Testis (tissue), 3 donors: ENCODE results near the gene ADGRD1. TPM values are rescaled to one million over a fixed set of nuclear protein-coding genes. Genes with fewer than 3 reads are reported as not detected.

Experiments used
- DNase-seq: peaks from one replicate; pipeline ENCODE4 v3.0.0-alpha.2; 2019
- H3K27ac ChIP-seq, 2 donors: fragments of 200-600 bp; sonication (generic); one replicate each; pipeline ENCODE4 v1.5.1; 2019
- H3K27me3 ChIP-seq: fragments of 200-600 bp; sonication (generic); one replicate; pipeline ENCODE4 v1.5.1; 2019
- H3K36me3 ChIP-seq: fragments of 200-600 bp; sonication (generic); one replicate; pipeline ENCODE4 v1.5.1; 2017; ENCODE audit warnings: low read depth; ENCODE audit errors: missing control alignments
- H3K4me1 ChIP-seq: fragments of 200-600 bp; sonication (generic); one replicate; pipeline ENCODE4 v1.5.1; 2019
- H3K4me3 ChIP-seq, 2 donors: fragments of 200-600 bp; sonication (generic); one replicate each; pipeline ENCODE4 v1.5.1; 2017 to 2019
- H3K9me3 ChIP-seq: fragments of 200-600 bp; sonication (generic); one replicate; pipeline ENCODE4 v1.5.1; 2017
- POLR2A ChIP-seq: fragments of 450-650 bp; IDR thresholded peaks from one replicate; pipeline ENCODE4 v1.6.1; 2017; ENCODE audit warnings: antibody characterized with exemption, mild to moderate bottlenecking, moderate library complexity
- WGBS, 2 donors: methylation state at CpG; one replicate each; pipeline ENCODE4 v1.1.5; 2018; 5-methylcytosine and 5-hydroxymethylcytosine counted together
- intact Hi-C: fragments of 100-400 bp; cut with DNase I; formaldehyde crosslinking; loops from one replicate; pipeline ENCODE4 v1.15.1; 2023; ENCODE audit warnings: low total_unique reads
- polyA plus RNA-seq: library from polyadenylated mRNA; stranded (reverse); fragments of 350-450 nt; fragmentation: Illumina TruSeq; extraction: RNeasy Lipid Tissue Mini Kit (QIAGEN cat#74804); gene quantifications from one replicate; pipeline ENCODE4 v1.2.3, GENCODE V29; 2014; ENCODE audit warnings: low read depth, low replicate concordance; ENCODE audit not compliant: insufficient read depth
- total RNA-seq, 2 donors: library from RNA; depleted of rRNA; stranded (reverse); fragments of >200 nt; gene quantifications; one replicate each; pipeline ENCODE4 v1.2.3, GENCODE V29; 2016
- TF ChIP-seq, protein P1 (sequence below), 3 experiments: fragments of 450-650 bp in 2 of 3; fragments of 200-600 bp in 1 of 3; sonication (generic) in 1 of 3; IDR thresholded peaks; one replicate each; pipeline ENCODE4 v1.5.1; 2016 to 2019; ENCODE audit warnings: antibody characterized with exemption in 3 of 3, mild to moderate bottlenecking in 2 of 3, moderate library complexity in 1 of 3

ADGRD1 gene
- total and polyA plus RNA-seq, 3 donors from 2014 or later: 27.2 to 43.2 (median 42.8) TPM

- DNase-seq: no peak
- TF ChIP-seq, protein P1, sequence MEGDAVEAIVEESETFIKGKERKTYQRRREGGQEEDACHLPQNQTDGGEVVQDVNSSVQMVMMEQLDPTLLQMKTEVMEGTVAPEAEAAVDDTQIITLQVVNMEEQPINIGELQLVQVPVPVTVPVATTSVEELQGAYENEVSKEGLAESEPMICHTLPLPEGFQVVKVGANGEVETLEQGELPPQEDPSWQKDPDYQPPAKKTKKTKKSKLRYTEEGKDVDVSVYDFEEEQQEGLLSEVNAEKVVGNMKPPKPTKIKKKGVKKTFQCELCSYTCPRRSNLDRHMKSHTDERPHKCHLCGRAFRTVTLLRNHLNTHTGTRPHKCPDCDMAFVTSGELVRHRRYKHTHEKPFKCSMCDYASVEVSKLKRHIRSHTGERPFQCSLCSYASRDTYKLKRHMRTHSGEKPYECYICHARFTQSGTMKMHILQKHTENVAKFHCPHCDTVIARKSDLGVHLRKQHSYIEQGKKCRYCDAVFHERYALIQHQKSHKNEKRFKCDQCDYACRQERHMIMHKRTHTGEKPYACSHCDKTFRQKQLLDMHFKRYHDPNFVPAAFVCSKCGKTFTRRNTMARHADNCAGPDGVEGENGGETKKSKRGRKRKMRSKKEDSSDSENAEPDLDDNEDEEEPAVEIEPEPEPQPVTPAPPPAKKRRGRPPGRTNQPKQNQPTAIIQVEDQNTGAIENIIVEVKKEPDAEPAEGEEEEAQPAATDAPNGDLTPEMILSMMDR (IDR thresholded peaks at IDR 0.05): no peak
- no peak for TF ChIP-seq POLR2A
- no peaks in the 10 kb centered on the region for H3K9me3 ChIP-seq
- H3K4me1 ChIP-seq: no peaks in the 10 kb centered on the region
- intact Hi-C loops: no loop called here
- no peak overlapping the region for H3K27ac ChIP-seq
- H3K27me3 ChIP-seq: no peaks in the 10 kb centered on the region
- 63 to 80% methylated on average over 1 of the region's 1 CpG for WGBS, 2 donors
- H3K4me3 ChIP-seq: no peak overlapping the region
- H3K36me3 ChIP-seq: no peaks in the 10 kb centered on the region
These were observed 223.2 kb downstream of the ADGRD1 start for GRCh38 chr12:131176926-131177325.

- WGBS, 2 donors: 80 to 95% methylated on average over 1 of the region's 1 CpG
- H3K27ac ChIP-seq: no peak overlapping the region
- no peaks in the 10 kb centered on the region for H3K9me3 ChIP-seq
- H3K36me3 ChIP-seq: no peaks in the 10 kb centered on the region
- no peak overlapping the region for H3K4me3 ChIP-seq
- no peaks in the 10 kb centered on the region for H3K27me3 ChIP-seq
- H3K4me1 ChIP-seq: no peaks in the 10 kb centered on the region
- TF ChIP-seq, protein P1 (IDR thresholded peaks at IDR 0.05): no peak
- TF ChIP-seq POLR2A: no peak
- no peak for DNase-seq
- intact Hi-C loops: no loop called here
These were observed 223.9 kb downstream of the ADGRD1 start for GRCh38 chr12:131177599-131177998.

DNA sequence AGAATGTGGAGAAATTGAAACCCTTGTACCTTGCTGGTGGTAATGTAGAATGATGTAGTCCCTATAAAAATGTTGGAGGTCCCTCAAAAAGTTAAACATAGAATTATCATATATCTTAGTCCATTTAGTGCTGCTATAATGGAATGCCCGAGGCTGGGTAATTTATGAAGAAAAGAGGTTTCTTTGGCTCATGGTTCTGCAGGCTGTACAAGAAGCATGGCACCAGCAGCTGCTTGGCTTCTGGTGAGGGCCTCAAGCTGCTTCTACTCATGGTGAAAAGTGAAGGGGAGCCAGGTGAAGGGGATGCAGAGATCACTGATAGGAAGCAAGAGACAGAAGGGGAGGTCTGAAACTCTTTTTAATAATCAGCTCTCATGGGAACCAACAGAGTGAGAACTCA, 233.9 kb downstream of the ADGRD1 start:
- H3K27ac ChIP-seq: no peak overlapping the region
- no peak for DNase-seq
- H3K36me3 ChIP-seq: no peaks in the 10 kb centered on the region
- no peak for TF ChIP-seq POLR2A
- TF ChIP-seq, protein P1 (IDR thresholded peaks at IDR 0.05): no peak
- H3K9me3 ChIP-seq: no peaks in the 10 kb centered on the region
- no peak overlapping the region for H3K4me3 ChIP-seq
- intact Hi-C loops: no loop called here
- H3K4me1 ChIP-seq: no peaks in the 10 kb centered on the region
- no peaks in the 10 kb centered on the region for H3K27me3 ChIP-seq
- 94 to 100% methylated on average over 1 of the region's 1 CpG for WGBS, 2 donors

DNA sequence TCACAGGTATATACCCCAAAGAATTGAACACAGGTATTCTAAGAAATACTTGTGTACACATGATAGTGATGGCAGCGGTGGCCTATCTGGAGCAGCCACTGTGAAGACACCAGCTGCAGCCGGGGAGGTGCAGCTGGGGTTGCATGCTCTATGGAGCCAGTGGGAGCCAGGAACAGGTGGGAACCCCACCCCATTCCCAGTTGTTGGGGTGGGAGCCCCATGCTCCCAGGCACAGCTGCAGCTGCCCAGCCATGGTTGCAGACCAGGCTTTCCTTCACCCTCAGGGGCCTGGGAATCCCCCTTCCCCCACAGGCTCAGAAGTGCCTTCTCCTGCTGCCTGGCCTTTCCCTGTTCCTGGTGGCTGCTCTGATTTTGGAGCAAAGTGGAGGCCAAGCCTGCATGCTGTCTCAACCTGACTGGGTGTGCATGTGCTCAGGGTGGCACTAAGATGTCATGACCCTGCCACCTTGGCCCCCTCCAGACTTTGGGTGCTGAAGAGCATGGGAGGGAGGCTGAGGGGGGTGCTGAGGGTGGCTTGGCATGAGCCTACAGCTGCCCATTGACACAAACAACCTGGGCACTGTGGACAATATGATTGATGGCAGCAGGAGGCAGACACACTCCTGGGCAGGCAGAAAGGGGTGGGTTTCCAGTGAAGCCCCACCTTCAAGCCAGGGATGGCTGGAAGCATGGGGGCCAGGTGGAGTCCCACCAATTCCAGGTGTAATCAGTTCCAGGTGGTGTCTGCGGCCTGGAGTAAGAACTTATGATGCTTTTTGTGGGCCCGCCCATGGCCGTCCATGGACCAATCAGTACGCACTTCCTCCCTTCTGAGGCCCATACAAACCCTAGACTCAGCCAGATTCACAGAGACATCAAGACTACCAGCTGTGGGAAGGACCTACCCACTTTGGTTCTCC, 234.7 kb downstream of the ADGRD1 start:
- no peaks in the 10 kb centered on the region for H3K4me1 ChIP-seq
- no peak for TF ChIP-seq POLR2A
- TF ChIP-seq, protein P1 (IDR thresholded peaks at IDR 0.05): no peak
- no peaks in the 10 kb centered on the region for H3K27me3 ChIP-seq
- intact Hi-C loops: no loop called here
- no peak for DNase-seq
- H3K27ac ChIP-seq: no peak overlapping the region
- H3K36me3 ChIP-seq: no peaks in the 10 kb centered on the region
- 90 to 99% methylated on average over 5 to 6 of the region's 6 CpGs for WGBS, 2 donors
- no peak overlapping the region for H3K4me3 ChIP-seq
- no peaks in the 10 kb centered on the region for H3K9me3 ChIP-seq
